ENCODE data around the gene ANKS4B.
A peak's percentile ranks its signal among the peaks of the same experiment; 100 is the strongest.
"Not testable (repeated sequence)": the region's sequence is repeated elsewhere in the genome, so short reads cannot be mapped to it uniquely, and the experiment has no call there.

ANKS4B gene, protein sequence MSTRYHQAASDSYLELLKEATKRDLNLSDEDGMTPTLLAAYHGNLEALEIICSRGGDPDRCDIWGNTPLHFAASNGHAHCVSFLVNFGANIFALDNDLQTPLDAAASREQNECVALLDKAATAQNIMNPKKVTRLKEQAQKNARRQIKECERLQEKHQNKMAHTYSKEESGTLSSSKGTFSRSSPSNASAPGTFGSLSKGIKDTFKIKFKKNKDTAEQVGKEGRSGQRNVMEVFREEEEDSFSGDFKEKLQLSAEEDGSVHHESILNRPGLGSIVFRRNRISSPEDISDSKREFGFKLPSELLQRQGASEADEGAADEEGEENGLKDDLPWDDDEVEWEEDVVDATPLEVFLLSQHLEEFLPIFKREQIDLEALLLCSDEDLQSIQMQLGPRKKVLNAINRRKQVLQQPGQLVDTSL

GRCh38 chr16:21233521-21234150 lies at the start of gene ANKS4B:
ANKS4B (plus strand) TSS chr16:21233699; CDS start chr16:21233738, 39 bp downstream.
- DNase-seq, result no peak

DNA sequence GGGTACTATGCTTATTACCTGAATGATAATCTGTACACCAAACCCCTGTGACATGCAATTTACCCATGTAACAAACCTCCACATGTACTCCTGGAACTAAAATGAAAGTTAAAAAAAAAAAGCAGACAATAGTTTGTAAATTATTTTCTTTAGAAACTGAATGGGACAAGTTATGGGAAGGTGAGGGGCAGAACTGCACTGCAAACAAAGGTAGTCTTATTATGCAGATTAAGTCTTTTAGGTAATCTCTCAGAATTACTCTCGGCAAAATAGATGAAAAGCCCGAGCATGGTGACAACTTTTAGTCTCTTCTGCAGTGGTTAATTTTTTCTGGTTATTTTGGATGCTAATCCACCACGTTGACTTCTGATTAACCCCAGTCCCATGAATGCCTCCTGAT lies 49.5 kb upstream of the ANKS4B start:
- DNase-seq, result no peak

GRCh38 chr16:21184834-21185233 lies 48.7 kb upstream of the ANKS4B start:
- DNase-seq, result no peak

DNA sequence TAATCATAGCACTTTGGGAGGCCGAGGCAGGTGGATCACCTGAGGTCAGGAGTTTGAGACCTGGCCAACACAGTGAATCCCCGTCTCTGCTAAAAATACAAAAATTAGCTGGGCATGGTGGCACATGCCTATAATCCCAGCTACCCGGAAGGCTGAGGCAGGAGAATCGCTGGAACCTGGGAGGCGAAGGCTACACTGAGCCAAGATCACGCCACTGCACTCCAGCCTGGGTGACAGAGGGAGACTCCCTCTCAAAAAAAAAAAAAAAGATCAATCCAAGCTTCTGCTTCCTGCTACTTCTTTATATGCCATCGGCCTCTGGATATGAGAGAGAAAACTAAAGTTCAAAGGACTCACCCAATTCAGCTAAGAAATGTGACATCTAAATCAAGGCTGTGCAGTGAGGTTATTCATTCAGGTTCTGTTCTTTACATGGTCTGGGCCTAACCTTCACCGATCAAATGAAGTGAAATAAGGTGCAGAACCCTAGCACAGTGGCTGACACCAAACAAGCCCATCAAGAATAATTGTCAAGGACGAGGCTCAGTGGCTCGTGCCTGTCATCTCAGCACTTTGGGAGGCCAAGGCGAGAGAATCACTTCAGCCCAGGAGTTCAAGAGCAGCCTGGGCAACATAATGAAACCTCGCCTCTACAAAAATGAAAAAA lies 47.7 kb upstream of the ANKS4B start:
- no peak for DNase-seq

DNA sequence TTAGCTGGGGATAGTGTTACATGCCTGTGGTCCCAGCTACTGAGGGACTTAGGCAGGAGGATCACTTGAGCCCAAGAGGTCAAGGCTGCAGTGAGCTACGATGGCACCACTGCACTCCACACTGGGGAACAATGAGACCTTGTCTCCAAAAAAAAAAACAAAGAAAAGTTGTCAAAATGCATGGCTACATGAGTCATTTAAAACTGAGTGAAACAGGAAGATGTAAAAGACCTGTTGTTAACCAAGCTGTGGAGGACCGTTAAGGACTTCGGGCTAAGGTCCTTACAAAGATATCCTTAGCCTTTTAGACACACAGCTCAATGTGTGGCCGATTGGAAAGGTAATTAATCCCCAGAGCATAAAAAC lies 47.2 kb upstream of the ANKS4B start:
- no peak for DNase-seq

DNA sequence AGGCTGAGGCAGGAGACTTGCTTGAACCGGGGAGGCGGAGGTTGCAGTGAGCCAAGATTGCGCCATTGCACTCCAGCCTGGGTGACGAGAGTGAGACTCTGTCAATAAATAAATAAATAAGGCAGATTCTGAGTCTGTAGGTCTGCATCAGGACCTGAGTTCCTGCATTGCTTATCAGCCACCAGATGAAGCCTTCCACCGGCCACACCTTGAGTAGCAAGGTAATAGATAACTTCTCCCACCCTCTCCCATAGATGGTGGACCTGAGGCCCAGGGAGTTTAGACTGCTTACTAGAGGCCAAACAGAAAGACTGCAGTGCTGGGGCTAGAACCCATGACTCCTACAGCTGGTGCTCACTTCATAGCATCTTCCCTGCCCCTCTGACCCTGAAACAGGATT lies 44.2 kb upstream of the ANKS4B start:
- DNase-seq, result no peak

GRCh38 chr16:21190013-21190412 lies 43.5 kb upstream of the ANKS4B start:
- no peak for DNase-seq

- no peak for DNase-seq
Measured at GRCh38 chr16:21190599-21190998, 42.9 kb upstream of the ANKS4B start.

- no peak for DNase-seq
Measured at GRCh38 chr16:21192991-21193390, 40.5 kb upstream of the ANKS4B start.

- DNase-seq, result no peak
Measured at GRCh38 chr16:21194771-21195301, 38.7 kb upstream of the ANKS4B start.

GRCh38 chr16:21195330-21195729 lies 38.2 kb upstream of the ANKS4B start:
- DNase-seq, result not testable (repeated sequence)

GRCh38 chr16:21197112-21197511 lies 36.4 kb upstream of the ANKS4B start:
- peak in 1 of 2 experiments; percentile 12 for DNase-seq

DNA sequence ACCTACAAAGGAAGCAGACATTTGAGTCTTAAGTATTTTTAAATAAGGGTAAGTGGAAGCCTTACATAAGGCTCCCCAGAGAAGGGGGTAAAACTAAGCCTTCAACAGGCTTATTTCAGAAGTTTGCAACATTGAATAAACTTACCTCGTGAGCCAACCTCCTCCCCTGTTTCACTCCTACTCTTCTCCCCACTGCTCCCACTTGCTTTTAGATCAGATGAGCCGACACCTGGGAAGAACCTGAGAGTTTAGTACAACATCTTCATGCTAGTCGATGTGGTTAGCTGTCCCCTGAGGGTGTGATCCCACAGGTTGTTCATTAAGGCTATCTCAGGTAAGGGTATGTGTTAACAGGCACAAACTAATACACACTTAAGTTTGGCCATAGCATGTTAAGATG lies 35.9 kb upstream of the ANKS4B start:
- DNase-seq, result no peak

DNA sequence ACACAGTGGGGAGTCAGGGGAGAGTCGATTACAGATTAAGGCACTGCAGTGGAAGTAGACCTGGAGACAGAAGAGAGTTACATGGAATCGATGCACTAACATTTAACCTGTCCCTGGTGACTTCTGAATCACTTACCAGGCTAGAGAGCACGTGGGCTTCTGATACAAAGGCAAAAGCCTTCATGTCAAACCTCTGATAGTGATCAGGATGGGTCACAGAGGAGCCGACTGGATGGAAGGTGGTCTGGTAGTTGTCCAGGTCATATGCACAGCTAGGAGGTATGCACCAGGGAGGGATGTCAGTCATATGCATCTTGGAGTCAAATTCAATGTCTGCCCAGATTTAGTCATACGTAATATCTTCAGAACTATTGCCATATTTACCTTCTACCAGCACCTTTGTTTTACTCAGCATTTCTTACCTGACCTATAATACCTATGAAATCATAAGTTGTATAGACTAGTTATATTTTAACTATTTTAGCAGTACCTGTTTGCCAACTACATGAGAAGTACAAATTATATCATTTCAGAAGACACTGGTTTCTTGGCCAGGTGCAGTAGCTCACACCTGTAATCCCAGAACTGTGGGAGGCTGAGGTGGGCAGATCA lies 33.8 kb upstream of the ANKS4B start:
- no peak for DNase-seq

- DNase-seq, result no peak
Measured at GRCh38 chr16:21203155-21203797, 30.2 kb upstream of the ANKS4B start.

- DNase-seq, result no peak
Measured at GRCh38 chr16:21205303-21205702, 28.2 kb upstream of the ANKS4B start.

GRCh38 chr16:21206550-21206949 lies 26.9 kb upstream of the ANKS4B start:
- no peak for DNase-seq

GRCh38 chr16:21208446-21209230 lies 24.9 kb upstream of the ANKS4B start:
- no peak for DNase-seq

DNA sequence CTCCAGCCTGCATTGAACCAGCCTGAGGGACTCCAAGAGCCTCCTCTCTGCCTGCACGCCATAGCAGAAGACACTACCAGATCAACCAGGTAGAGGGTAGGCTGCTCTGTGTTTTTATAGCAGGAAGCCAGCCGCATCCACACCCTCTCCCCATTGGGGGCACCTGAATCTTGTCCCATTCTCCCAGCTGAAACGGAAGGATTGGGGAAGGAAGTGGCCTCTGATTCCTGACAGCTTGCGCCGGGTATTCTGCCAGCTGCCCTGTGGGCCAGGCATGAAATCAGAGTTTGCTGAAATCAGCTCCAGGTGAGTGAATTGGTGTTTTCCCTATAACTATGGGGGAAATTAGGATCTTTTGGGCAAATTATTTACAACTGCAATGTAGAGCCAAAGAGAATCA lies 22.0 kb upstream of the ANKS4B start, which contains the start of gene ZP2:
Gene ZP2, minus strand, starts transcription at position 89 of the 400 bp plus-strand sequence. Its CDS starts 27 bp downstream, at position 62.
- DNase-seq, result no peak

GRCh38 chr16:21214086-21214485 lies 19.4 kb upstream of the ANKS4B start:
- DNase-seq, result no peak

GRCh38 chr16:21217121-21217520 lies 16.4 kb upstream of the ANKS4B start:
- DNase-seq, result no peak

DNA sequence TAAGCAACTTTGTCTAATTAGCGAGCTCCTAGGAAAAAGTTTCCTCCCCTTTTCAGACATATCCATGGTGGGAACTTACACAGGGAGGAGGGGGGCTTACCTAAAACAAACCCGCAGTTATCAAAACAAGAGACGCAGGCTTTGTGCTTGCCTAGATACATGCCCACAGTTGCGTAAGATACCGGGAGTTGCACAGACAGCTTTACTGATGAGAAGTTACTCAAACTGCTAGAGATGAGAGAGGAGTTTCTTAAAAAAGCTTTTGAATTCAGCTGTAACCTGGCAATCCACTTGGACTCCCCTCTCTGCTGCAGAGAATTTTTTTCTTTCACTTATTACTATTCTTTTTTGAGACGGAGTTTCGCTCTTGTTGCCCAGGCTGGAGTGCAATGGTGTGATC lies 15.3 kb upstream of the ANKS4B start:
- DNase-seq, result peak in 1 of 2 experiments; percentile 4
